GM18499 (cell line): ENCODE data around the gene SLCO2A1.

Experiments
- ATAC-seq: cut with Tn5 transposase; IDR thresholded peaks from one replicate; pipeline ENCODE4 v1.9.1; 2021; ENCODE audit warnings: moderate number of reproducible peaks; ENCODE audit not compliant: insufficient read depth, unreplicated experiment

SLCO2A1 gene

DNA sequence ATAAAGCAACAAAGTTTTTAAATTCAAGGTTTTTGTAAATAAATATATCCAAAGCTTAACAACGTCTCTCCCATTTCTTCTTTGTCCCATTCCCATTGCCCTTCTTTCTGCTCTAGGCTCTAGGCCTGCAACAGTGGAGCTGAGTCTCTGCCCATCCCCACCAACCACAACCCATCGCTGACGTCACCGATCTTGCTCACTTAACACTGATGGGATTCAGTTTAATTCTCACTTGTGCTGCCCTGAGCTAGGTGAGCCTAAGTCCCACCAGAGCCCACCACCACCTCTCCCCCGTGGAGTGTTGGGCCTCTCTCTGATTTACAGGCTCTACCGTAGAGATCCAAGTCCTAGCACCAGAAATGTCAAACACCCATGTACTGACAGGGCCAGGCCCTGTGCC, 72.7 kb downstream of the SLCO2A1 start:
- ATAC-seq: no peak

DNA sequence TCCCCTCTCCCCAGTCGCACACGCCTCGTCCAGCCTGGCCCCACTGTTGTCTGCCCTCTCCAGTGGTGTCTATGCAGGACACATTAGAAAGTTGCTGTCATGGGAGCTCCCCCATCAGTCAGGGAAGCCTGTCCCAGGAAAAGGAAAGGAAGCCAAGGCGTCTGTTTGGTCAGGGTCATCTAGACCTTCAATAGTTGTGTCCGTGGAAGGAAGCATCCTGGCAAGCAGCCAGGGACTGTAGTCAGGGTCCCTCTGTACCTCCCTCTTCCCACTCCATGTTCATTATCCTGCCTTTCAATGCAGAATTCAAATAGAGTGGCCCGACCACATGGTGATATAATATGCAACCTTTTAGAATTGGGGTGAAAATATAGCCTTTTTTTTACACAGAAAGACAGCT, 73.4 kb downstream of the SLCO2A1 start:
- ATAC-seq: no peak

DNA sequence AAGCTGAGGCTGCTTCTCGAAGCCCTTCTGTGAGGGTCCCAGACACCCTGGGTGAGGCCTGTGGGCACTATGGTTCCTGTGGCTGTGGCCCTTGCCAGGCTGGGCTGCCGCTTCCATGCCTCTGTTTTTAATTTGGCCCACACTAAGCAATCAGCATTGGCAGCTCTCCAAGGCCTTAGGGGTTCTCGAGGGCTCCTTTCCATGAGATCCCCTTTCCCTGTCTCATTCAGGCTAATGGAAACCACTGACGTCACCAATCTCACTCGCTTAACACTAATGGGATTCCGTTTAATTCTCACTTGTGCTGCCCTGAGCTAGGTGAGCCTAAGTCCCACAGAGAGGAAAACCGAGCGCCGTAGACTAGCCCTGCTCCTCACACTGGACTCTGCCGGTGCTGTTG, 73.8 kb downstream of the SLCO2A1 start:
- no peak for ATAC-seq

DNA sequence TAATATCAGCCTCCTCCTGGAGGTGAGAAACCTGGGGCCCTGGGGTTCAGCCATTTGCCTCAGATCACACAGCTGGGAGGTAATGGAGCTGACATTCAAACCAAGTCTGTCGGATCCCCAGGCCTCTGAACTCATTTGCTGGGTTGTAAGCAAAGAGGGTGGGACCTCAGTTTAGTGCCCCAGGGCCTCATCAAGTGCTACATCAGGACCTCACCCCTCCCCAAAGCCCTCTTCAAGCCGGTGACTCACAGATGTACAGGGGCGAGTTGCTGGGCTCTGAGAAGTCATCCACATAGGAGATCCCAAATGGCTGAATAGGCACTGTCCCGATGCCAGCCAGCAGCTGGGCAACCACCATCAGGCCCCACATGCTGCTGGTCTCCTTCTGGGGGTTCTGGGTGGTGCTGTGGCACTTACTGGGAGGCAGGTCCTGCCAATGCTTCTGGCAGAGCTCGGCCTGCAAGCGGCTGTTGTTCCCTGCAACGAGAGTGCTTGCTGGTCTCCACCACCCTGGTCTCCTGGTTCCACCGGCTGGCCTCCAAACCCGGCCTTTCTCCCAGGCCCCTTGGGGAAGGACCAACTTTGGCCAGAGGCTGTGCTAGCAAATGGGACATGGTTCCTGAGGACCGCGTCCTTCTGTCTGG, 74.9 kb downstream of the SLCO2A1 start:
- no peak for ATAC-seq

- no peak for ATAC-seq
These were observed 76.4 kb downstream of the SLCO2A1 start for GRCh38 chr3:133953297-133953696.

- no peak for ATAC-seq
These were observed 80.3 kb downstream of the SLCO2A1 start for GRCh38 chr3:133949438-133949837.

GRCh38 chr3:133948996-133949395, 80.7 kb downstream of the SLCO2A1 start:
- ATAC-seq: no peak

DNA sequence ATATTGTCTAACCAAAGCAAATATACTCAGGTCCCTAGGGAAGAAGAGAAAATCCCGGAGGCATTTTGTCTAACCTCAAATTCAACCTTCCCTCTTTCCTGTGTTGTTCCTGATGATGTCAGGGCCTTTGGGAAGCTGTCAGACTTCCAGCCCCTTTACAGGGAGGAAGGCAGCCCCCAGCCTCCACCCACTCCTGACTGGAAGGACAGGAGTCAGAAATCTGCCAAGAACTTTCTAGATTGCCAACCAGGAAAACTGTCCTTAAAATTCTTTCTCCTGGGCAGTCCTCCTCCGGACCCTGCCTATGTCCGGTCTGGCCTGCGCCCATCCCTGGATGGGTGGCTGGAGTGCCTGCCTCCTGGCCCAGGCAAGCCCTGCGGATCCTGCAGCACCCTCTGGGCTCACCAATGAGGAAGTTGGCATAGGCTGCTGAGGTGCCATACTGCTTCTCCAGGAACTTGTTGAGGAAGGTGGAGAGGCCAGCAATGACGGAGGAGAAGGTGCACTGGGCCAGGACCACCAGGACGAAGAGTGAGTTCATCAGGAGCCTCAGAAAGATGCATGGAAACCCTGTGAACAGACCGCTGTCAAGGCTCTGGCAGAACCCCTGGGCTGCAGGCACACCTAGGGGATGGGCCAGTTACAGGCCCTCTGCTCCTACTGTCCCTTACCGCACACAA, 81.5 kb downstream of the SLCO2A1 start:
- ATAC-seq: no peak

- ATAC-seq: no peak
These were observed 84.2 kb downstream of the SLCO2A1 start for GRCh38 chr3:133945381-133946095.

DNA sequence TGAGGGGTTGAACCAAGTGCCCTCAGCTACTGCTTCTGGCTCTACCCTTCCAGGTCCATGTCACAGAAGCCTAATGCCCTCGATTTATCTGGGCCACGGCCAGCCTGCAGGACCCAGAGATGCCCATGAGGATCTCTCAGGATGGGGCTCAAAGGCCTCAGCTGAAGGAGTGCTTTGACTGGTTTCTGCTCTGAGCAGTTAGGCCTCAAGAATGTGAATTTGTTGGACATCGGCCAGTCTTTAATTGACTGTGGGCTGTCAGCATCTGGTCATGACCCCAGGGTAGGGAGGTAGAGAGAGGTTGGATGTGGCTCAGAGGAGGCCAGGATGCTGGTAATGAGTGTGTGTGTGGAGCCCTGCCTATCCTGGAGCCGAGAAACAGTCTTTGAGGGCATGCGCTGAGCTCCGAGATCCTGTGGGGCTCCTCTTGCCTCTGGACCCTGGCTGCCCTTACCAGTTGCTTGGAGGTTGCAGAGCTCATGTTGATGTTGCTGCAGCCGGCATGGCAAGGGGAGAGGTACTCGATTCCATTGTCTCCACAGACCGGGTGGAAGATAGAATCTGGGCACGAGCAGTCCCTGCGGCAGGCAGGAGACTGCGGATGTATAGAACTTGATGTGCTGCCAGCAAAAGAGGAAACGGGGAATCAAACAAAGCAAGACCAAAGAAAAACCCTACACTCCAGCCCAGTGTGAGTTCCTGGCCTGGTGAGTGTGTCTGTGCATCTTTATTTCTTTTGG, 84.9 kb downstream of the SLCO2A1 start:
- ATAC-seq: no peak

- ATAC-seq: no peak
These were observed 85.5 kb downstream of the SLCO2A1 start for GRCh38 chr3:133944181-133944580.

- ATAC-seq: no peak
These were observed 86.0 kb downstream of the SLCO2A1 start for GRCh38 chr3:133943639-133944141.

GRCh38 chr3:133943031-133943535, 86.6 kb downstream of the SLCO2A1 start:
- ATAC-seq: no peak

DNA sequence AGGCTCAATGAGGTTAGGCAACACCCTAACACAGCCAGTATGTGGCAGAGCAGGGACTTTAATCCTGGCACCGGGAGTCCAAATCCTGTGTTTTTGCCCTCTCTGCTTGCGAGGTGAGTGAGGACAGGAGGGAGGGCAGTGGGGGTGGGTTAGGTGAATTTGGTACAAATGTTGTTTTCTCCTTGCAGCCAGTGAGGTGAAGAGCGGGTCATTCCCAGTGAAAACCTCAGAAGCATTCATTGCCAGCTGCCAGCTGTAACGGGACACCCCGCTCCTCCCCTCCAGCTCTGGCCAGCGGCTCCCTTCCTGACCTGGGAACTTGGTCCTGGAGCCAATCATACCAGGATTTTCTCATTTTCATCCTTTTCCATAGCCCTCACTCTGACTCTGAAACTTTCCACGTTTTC, 88.3 kb downstream of the SLCO2A1 start:
- ATAC-seq: no peak

DNA sequence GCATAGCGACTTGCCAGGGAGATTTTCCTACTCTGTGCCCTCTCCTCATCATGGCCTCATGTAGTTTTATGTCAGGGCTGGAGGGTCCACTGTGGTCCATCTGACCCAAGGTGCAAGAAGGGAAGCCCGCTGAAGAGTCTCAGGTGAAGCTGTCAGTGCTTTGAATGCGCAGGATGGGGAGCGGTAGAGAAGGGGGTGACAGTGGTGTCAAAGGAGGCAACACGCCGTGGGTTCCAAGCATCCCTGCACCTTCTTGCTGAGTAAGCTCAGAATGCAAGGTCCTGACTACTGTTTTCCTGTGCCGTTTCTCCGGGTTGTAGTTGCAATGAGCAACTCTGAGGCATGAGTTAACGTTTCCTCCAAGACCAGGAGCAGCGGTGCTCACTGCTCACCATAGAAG, 89.2 kb downstream of the SLCO2A1 start:
- no peak for ATAC-seq

DNA sequence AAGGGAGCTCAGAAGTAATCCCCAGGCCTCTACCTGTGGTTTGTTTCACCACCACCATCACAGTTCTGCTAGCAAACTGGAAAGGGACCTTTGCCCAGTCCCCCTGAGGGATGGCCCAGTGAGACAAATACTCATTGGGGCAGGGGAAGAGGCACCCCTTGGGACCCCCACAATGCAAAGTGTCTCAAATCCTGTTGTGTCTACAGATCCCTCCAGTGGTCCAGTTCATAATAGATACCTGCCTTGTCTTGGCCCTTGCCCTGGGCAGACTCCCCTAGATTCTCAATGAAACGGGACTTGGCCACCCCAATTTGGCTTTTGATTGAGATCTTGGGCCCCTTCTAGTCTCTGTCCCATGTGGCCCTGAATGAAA, 90.3 kb downstream of the SLCO2A1 start:
- no peak for ATAC-seq

DNA sequence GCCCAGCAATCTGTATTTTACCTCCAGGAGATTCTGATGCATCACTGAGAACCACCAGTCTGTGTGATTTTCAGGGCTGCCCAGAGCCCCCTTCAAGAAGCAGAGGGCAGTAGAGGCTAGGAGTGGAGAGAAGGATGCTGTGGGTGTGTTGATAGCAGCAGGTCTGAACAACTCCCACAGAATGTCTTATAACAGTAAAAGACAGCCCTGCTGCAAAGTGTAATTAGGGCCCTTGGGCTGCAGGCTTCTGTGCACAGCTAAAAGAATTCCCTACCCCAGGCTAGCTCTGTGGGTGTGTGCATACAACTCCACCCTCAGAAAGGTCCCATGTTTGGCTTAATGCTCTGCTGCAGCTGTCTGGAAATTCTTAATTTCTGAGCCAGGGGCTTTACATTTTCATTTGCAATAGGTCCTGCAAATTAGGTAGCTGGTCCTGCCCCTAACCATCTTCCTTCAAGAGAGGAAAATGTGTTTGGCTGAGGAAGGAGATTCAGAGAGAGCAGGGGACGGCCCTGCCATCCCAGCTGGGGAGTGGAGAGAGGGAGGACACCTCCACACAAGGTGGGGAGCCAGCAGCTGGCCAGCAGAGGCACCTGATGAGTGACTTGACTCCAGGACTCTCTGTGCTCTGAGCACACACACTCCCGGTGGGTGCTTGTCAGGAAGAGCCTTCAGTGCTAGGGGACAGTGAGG, 90.8 kb downstream of the SLCO2A1 start:
- ATAC-seq: no peak

- ATAC-seq: no peak
These were observed 91.7 kb downstream of the SLCO2A1 start for GRCh38 chr3:133937756-133938601.

GRCh38 chr3:133937061-133937686, 92.6 kb downstream of the SLCO2A1 start:
- ATAC-seq: no peak
